Activated CD8-positive, alpha-beta memory T cell treated with anti-CD3 and anti-CD28 coated beads, Interleukin-2, amount 50 U/mL, for 1 hour (primary cell): ENCODE data around the gene APBA3.

Experiments used
- DNase-seq: peaks from one replicate; pipeline ENCODE4 v3.0.0-alpha.2; 2020; ENCODE audit errors: extremely low read depth

The APBA3 gene

GRCh38 chr19:3788996-3789778 lies 27.7 kb upstream of the APBA3 start:
- no peak for DNase-seq

- DNase-seq: no peak
Observed at GRCh38 chr19:3785938-3786824, 24.7 kb upstream of the APBA3 start, which contains the start of gene MATK. MATK (minus strand) TSS chr19:3786381; CDS start chr19:3785135, 1,246 bp downstream.

GRCh38 chr19:3785451-3785937 lies 24.0 kb upstream of the APBA3 start:
- DNase-seq: no peak

GRCh38 chr19:3784607-3785450 lies 23.3 kb upstream of the APBA3 start:
- DNase-seq: no peak

GRCh38 chr19:3783660-3784584 lies 22.4 kb upstream of the APBA3 start:
- DNase-seq: no peak

- DNase-seq: no peak
Observed at GRCh38 chr19:3782903-3783302, 21.4 kb upstream of the APBA3 start.

GRCh38 chr19:3782330-3782729 lies 20.8 kb upstream of the APBA3 start:
- no peak for DNase-seq

GRCh38 chr19:3781603-3782002 lies 20.1 kb upstream of the APBA3 start:
- no peak for DNase-seq

- no peak for DNase-seq
Observed at GRCh38 chr19:3780786-3781304, 19.4 kb upstream of the APBA3 start.

- DNase-seq: no peak
Observed at GRCh38 chr19:3778899-3779723, 17.6 kb upstream of the APBA3 start.

GRCh38 chr19:3778104-3778867 lies 16.8 kb upstream of the APBA3 start:
- DNase-seq: no peak

GRCh38 chr19:3776479-3777040 lies 15.1 kb upstream of the APBA3 start:
- no peak for DNase-seq

GRCh38 chr19:3775831-3776230 lies 14.3 kb upstream of the APBA3 start:
- DNase-seq: no peak

- no peak for DNase-seq
Observed at GRCh38 chr19:3775374-3775711, 13.9 kb upstream of the APBA3 start.

- DNase-seq: no peak
Observed at GRCh38 chr19:3774621-3775373, 13.3 kb upstream of the APBA3 start.

- no peak for DNase-seq
Observed at GRCh38 chr19:3773814-3774515, 12.5 kb upstream of the APBA3 start.

- DNase-seq: no peak
Observed at GRCh38 chr19:3771906-3772455, 10.5 kb upstream of the APBA3 start, which contains the start of gene RAX2. RAX2 (minus strand) TSS chr19:3772228; CDS start chr19:3771742, 486 bp downstream.
